Neuronal stem cell (in vitro differentiated cells): ENCODE data around the gene KRTAP5-11.

Experiments
- DNase-seq: peaks from one replicate; pipeline ENCODE4 v3.0.0-alpha.2; 2013; ENCODE audit warnings: low spot score
- H2AFZ ChIP-seq: one replicate; pipeline ENCODE4 v1.6.1; 2013; ENCODE audit warnings: mild to moderate bottlenecking, low read length, inconsistent platforms
- H2AK5ac ChIP-seq: 2 replicates; pipeline ENCODE4 v1.6.1; 2013; ENCODE audit warnings: low read depth, mild to moderate bottlenecking, inconsistent platforms, low read length, moderate library complexity, mixed read lengths
- H2BK120ac ChIP-seq: 2 replicates; pipeline ENCODE4 v1.6.1; 2013; ENCODE audit warnings: low read depth, mild to moderate bottlenecking, inconsistent platforms, low read length, moderate library complexity, mixed read lengths
- H2BK12ac ChIP-seq: one replicate; pipeline ENCODE4 v1.6.1; 2013; ENCODE audit warnings: low read length, inconsistent platforms
- H2BK15ac ChIP-seq: 2 replicates; pipeline ENCODE4 v1.6.1; 2013; ENCODE audit warnings: mild to moderate bottlenecking, low read length, inconsistent platforms, mixed read lengths
- H2BK5ac ChIP-seq: one replicate; pipeline ENCODE4 v1.6.1; 2013; ENCODE audit warnings: inconsistent platforms, mild to moderate bottlenecking, low read length, moderate library complexity
- H3K14ac ChIP-seq: one replicate; pipeline ENCODE4 v1.6.1; 2013; ENCODE audit warnings: low read length, inconsistent platforms
- H3K18ac ChIP-seq: 2 replicates; pipeline ENCODE4 v1.6.1; 2013; ENCODE audit warnings: low read length, inconsistent platforms
- H3K23ac ChIP-seq: 2 replicates; pipeline ENCODE4 v1.6.1; 2013; ENCODE audit warnings: low read depth, mild to moderate bottlenecking, mixed read lengths, low read length, inconsistent platforms; ENCODE audit not compliant: poor library complexity
- H3K27ac ChIP-seq: replicated peaks from 3 replicates; pipeline ENCODE4 v1.5.1; 2013; ENCODE audit warnings: low read length, inconsistent platforms
- H3K27me3 ChIP-seq, 3 experiments: 2 replicates each; pipeline ENCODE4 v1.6.1; 2013; ENCODE audit warnings: low read length in 3 of 3, mild to moderate bottlenecking in 2 of 3, inconsistent platforms in 1 of 3, low read depth in 1 of 3, mixed read lengths in 1 of 3, moderate library complexity in 1 of 3; ENCODE audit not compliant: control insufficient read depth in 3 of 3, insufficient read depth in 3 of 3
- H3K36me3 ChIP-seq, 2 donors: replicated peaks in 1 of 2; 2 replicates each; pipeline ENCODE4 v1.6.1; 2013; ENCODE audit warnings: low read length in 2 of 2; ENCODE audit not compliant: control insufficient read depth in 2 of 2, insufficient read depth in 2 of 2
- H3K4ac ChIP-seq: 2 replicates; pipeline ENCODE4 v1.6.1; 2013; ENCODE audit warnings: inconsistent platforms, mild to moderate bottlenecking, low read length, moderate library complexity
- H3K4me1 ChIP-seq, 2 donors: 1 replicate in 1 of 2; 2 replicates in 1 of 2; pipeline ENCODE4 v1.6.1; 2013; ENCODE audit warnings: low read length in 2 of 2, low read depth in 1 of 2; ENCODE audit not compliant: control insufficient read depth in 2 of 2, insufficient read depth in 1 of 2
- H3K4me2 ChIP-seq: one replicate; pipeline ENCODE4 v1.6.1; 2013; ENCODE audit warnings: mild to moderate bottlenecking, low read length, inconsistent platforms; ENCODE audit not compliant: insufficient read depth, poor library complexity, severe bottlenecking
- H3K4me3 ChIP-seq, 2 donors: 2 replicates each; pipeline ENCODE4 v1.5.1; 2013; ENCODE audit warnings: low read length in 2 of 2, mild to moderate bottlenecking in 2 of 2, inconsistent platforms in 1 of 2, moderate library complexity in 1 of 2
- H3K79me1 ChIP-seq: one replicate; pipeline ENCODE4 v1.6.1; 2013; ENCODE audit warnings: low read depth, mild to moderate bottlenecking, inconsistent platforms, low read length, moderate library complexity
- H3K9ac ChIP-seq: one replicate; pipeline ENCODE4 v1.6.1; 2013; ENCODE audit warnings: mild to moderate bottlenecking, low read depth, low read length, inconsistent platforms; ENCODE audit not compliant: poor library complexity
- H3K9me3 ChIP-seq, 2 donors: replicated peaks in 1 of 2; 2 replicates each; pipeline versions ENCODE3 to v1.6.1; 2013; ENCODE audit warnings: low read length in 2 of 2, mild to moderate bottlenecking in 2 of 2, inconsistent platforms in 1 of 2, low read depth in 1 of 2, mixed read lengths in 1 of 2, moderate library complexity in 1 of 2; ENCODE audit not compliant: control insufficient read depth in 2 of 2, insufficient read depth in 1 of 2
- H4K8ac ChIP-seq: one replicate; pipeline ENCODE4 v1.6.1; 2013; ENCODE audit warnings: low read depth, mild to moderate bottlenecking, inconsistent platforms, low read length, moderate library complexity
- H4K91ac ChIP-seq: one replicate; pipeline ENCODE4 v1.6.1; 2013; ENCODE audit warnings: low read length, low read depth, mild to moderate bottlenecking, inconsistent platforms; ENCODE audit not compliant: poor library complexity
- WGBS, 2 donors: extraction: QIAGEN DNeasy Blood & Tissue Kit; methylation state at CpG; one replicate each; pipeline ENCODE4 v1.1.7; 2013; ENCODE audit warnings: missing lambda C conversion rate in 2 of 2, mixed read lengths in 1 of 2; ENCODE audit not compliant: insufficient read length in 2 of 2, insufficient replicate concordance in 1 of 2; ENCODE audit errors: extremely low coverage in 2 of 2; 5-methylcytosine and 5-hydroxymethylcytosine counted together

Gene KRTAP5-11

GRCh38 chr11:71563406-71563805 is 19.3 kb downstream of the KRTAP5-11 start:
- Histone ChIP-seq H3K18ac (no peak overlapping the region), H3K4me1 (peaks cover 0 to 2% of the 10 kb centered on the region in 2 donors), H2BK12ac (no peak overlapping the region), H3K9ac (no peak overlapping the region), H2BK120ac (no peak overlapping the region), H3K36me3 (no peaks in the 10 kb centered on the region), H3K4me3 (no peak overlapping the region), H3K4me2 (no peak overlapping the region), H3K79me1 (no peaks in the 10 kb centered on the region), H3K23ac (no peak overlapping the region), H2BK15ac (no peak overlapping the region), H4K8ac (no peak overlapping the region), H4K91ac (no peak overlapping the region), H2BK5ac (no peak overlapping the region), H2AFZ (no peak overlapping the region), H3K4ac (no peak overlapping the region), H3K27ac (no peak overlapping the region), H2AK5ac (no peak overlapping the region), H3K14ac (no peak overlapping the region), H3K27me3 (peaks cover 0 to 4% (median 3%) of the 10 kb centered on the region in 3 experiments), H3K9me3 (no peaks in the 10 kb centered on the region)
- no CpG with 5 or more reads among the region's 8 CpGs for WGBS, 2 donors
- peak; percentile 35 for DNase-seq

- no peak overlapping the region for H3K23ac ChIP-seq
- no peak overlapping the region for H3K9ac ChIP-seq
- H3K4me2 ChIP-seq: no peak overlapping the region
- no peak overlapping the region for H2BK5ac ChIP-seq
- H2BK120ac ChIP-seq: no peak overlapping the region
- H4K91ac ChIP-seq: no peak overlapping the region
- H3K4me1 ChIP-seq: no peaks in the 10 kb centered on the region
- H2AFZ ChIP-seq: no peak overlapping the region
- H4K8ac ChIP-seq: no peak overlapping the region
- no peak overlapping the region for H3K18ac ChIP-seq
- no peak overlapping the region for H2BK12ac ChIP-seq
- no peak overlapping the region for H2AK5ac ChIP-seq
- no peaks in the 10 kb centered on the region for H3K9me3 ChIP-seq
- H2BK15ac ChIP-seq: no peak overlapping the region
- H3K4me3 ChIP-seq: no peak overlapping the region
- H3K27ac ChIP-seq: no peak overlapping the region
- DNase-seq: no peak
- H3K14ac ChIP-seq: no peak overlapping the region
- H3K79me1 ChIP-seq: no peaks in the 10 kb centered on the region
- H3K36me3 ChIP-seq: no peaks in the 10 kb centered on the region
- peaks cover 0 to 4% (median 0%) of the 10 kb centered on the region in 3 experiments for H3K27me3 ChIP-seq
- no peak overlapping the region for H3K4ac ChIP-seq
These were observed 20.6 kb downstream of the KRTAP5-11 start for GRCh38 chr11:71562120-71562519.

GRCh38 chr11:71558996-71559395 is 23.7 kb downstream of the KRTAP5-11 start:
- H3K4ac ChIP-seq: no peak overlapping the region
- H3K9ac ChIP-seq: no peak overlapping the region
- no peak overlapping the region for H2BK120ac ChIP-seq
- no peaks in the 10 kb centered on the region for H3K4me1 ChIP-seq
- no peak overlapping the region for H2BK12ac ChIP-seq
- no peak overlapping the region for H3K4me3 ChIP-seq
- H2AK5ac ChIP-seq: no peak overlapping the region
- H3K14ac ChIP-seq: no peak overlapping the region
- no peaks in the 10 kb centered on the region for H3K36me3 ChIP-seq
- H4K8ac ChIP-seq: no peak overlapping the region
- no peak overlapping the region for H2AFZ ChIP-seq
- WGBS, 2 donors: no CpG with 5 or more reads among the region's 1 CpG
- DNase-seq: no peak
- no peak overlapping the region for H3K4me2 ChIP-seq
- H3K79me1 ChIP-seq: no peaks in the 10 kb centered on the region
- no peak overlapping the region for H3K27ac ChIP-seq
- H3K23ac ChIP-seq: no peak overlapping the region
- H2BK15ac ChIP-seq: no peak overlapping the region
- peaks cover 0 to 2% (median 0%) of the 10 kb centered on the region in 3 experiments for H3K27me3 ChIP-seq
- H2BK5ac ChIP-seq: no peak overlapping the region
- no peaks in the 10 kb centered on the region for H3K9me3 ChIP-seq
- H4K91ac ChIP-seq: no peak overlapping the region
- H3K18ac ChIP-seq: no peak overlapping the region

- Histone ChIP-seq H3K27me3 (no peaks in the 10 kb centered on the region), H2BK12ac (no peak overlapping the region), H4K8ac (no peak overlapping the region)
These were observed 25.4 kb downstream of the KRTAP5-11 start for GRCh38 chr11:71557257-71557656.

More at GRCh38 chr11:71557257-71557656, 25.4 kb downstream of the KRTAP5-11 start:
- Histone ChIP-seq H3K4ac (no peak overlapping the region), H2AFZ (no peak overlapping the region), H3K9ac (no peak overlapping the region), H2BK120ac (no peak overlapping the region), H3K4me2 (no peak overlapping the region), H3K4me1 (no peaks in the 10 kb centered on the region), H2BK5ac (no peak overlapping the region), H3K18ac (no peak overlapping the region), H2BK15ac (no peak overlapping the region), H3K79me1 (no peaks in the 10 kb centered on the region), H3K14ac (no peak overlapping the region), H3K27ac (no peak overlapping the region), H3K36me3 (no peaks in the 10 kb centered on the region), H3K4me3 (no peak overlapping the region), H4K91ac (no peak overlapping the region), H2AK5ac (no peak overlapping the region), H3K23ac (no peak overlapping the region), H3K9me3 (no peaks in the 10 kb centered on the region)
- DNase-seq: no peak
